NK-92 (cell line): ENCODE results near the gene RAX.
"Not testable (repeated sequence)": the region's sequence is repeated elsewhere in the genome, so short reads cannot be mapped to it uniquely, and the experiment has no call there.

ENCODE experiments used
- DNase-seq: peaks from one replicate; lab custom pipeline; 2025; ENCODE audit not compliant: unreplicated experiment; lab: John Stamatoyannopoulos, UW

RAX gene

GRCh38 chr18:59273759-59274532, 692 bp upstream of the RAX start:
- no peak for DNase-seq

- DNase-seq: no peak
Measured at GRCh38 chr18:59272221-59272888, 899 bp downstream of the RAX start.

GRCh38 chr18:59271606-59272220, 1.5 kb downstream of the RAX start:
- no peak for DNase-seq

- no peak for DNase-seq
Measured at GRCh38 chr18:59270689-59271257, 2.5 kb downstream of the RAX start.

GRCh38 chr18:59269563-59270119, 3.6 kb downstream of the RAX start:
- DNase-seq: no peak

GRCh38 chr18:59268721-59269562, 4.3 kb downstream of the RAX start:
- DNase-seq: no peak

GRCh38 chr18:59268127-59268720, 5.0 kb downstream of the RAX start:
- no peak for DNase-seq

- no peak for DNase-seq
Measured at GRCh38 chr18:59267503-59268126, 5.6 kb downstream of the RAX start.

- DNase-seq: no peak
Measured at GRCh38 chr18:59266886-59267502, 6.3 kb downstream of the RAX start.

- no peak for DNase-seq
Measured at GRCh38 chr18:59266459-59266858, 6.8 kb downstream of the RAX start.

- no peak for DNase-seq
Measured at GRCh38 chr18:59265974-59266369, 7.3 kb downstream of the RAX start.

GRCh38 chr18:59265246-59265973, 7.8 kb downstream of the RAX start:
- no peak for DNase-seq

- DNase-seq: no peak
Measured at GRCh38 chr18:59264651-59265245, 8.5 kb downstream of the RAX start.

- no peak for DNase-seq
Measured at GRCh38 chr18:59264121-59264571, 9.1 kb downstream of the RAX start.

GRCh38 chr18:59263661-59264060, 9.6 kb downstream of the RAX start:
- DNase-seq: no peak

- DNase-seq: not testable (repeated sequence)
Measured at GRCh38 chr18:59262243-59262642, 11.0 kb downstream of the RAX start.

GRCh38 chr18:59261842-59262241, 11.4 kb downstream of the RAX start:
- DNase-seq: not testable (repeated sequence)

GRCh38 chr18:59255491-59255890, 17.8 kb downstream of the RAX start:
- not testable (repeated sequence) for DNase-seq
